Measurements from ENCODE around the gene ZFYVE26. TPM values are rescaled to one million over a fixed set of nuclear protein-coding genes. Genes with fewer than 3 reads are reported as not detected.

Gene ZFYVE26
- total RNA-seq, 1 experiment from 2014 or later, result 11.9 TPM

- Mint-ChIP-seq H3K36me3 (ENCODE audit: insufficient read depth, unreplicated experiment) (peaks cover 6% of the 10 kb centered on the region), H3K27me3 (ENCODE audit: insufficient read depth, unreplicated experiment) (no peaks in the 10 kb centered on the region), H3K4me1 (ENCODE audit: insufficient read depth, unreplicated experiment) (peaks cover 7% of the 10 kb centered on the region), H3K9me3 (ENCODE audit: unreplicated experiment) (no peaks in the 10 kb centered on the region), H3K4me3 (ENCODE audit: unreplicated experiment) (no peak overlapping the region), H3K27ac (ENCODE audit: low read depth, unreplicated experiment) (no peak overlapping the region)
- ChIA-PET CTCF (interaction anchor here (0.6 to 1.5 kb wide), 2 partner anchors 82 to 113 kb away, joined by 3 to 6 read pairs; no protein-coding TSS in a partner anchor), POLR2A (interaction anchor here (1.1 kb wide), 1 partner anchor 98 kb away, joined by 3 read pairs; the partner anchor contains the start of gene PIGH)
- DNase-seq (ENCODE audit: unreplicated experiment), result no peak
- BruUV-seq (replicated peaks), result no TSS peak
- intact Hi-C loops (cut with micrococcal nuclease), result no loop called here
- TF ChIP-seq, protein P1, sequence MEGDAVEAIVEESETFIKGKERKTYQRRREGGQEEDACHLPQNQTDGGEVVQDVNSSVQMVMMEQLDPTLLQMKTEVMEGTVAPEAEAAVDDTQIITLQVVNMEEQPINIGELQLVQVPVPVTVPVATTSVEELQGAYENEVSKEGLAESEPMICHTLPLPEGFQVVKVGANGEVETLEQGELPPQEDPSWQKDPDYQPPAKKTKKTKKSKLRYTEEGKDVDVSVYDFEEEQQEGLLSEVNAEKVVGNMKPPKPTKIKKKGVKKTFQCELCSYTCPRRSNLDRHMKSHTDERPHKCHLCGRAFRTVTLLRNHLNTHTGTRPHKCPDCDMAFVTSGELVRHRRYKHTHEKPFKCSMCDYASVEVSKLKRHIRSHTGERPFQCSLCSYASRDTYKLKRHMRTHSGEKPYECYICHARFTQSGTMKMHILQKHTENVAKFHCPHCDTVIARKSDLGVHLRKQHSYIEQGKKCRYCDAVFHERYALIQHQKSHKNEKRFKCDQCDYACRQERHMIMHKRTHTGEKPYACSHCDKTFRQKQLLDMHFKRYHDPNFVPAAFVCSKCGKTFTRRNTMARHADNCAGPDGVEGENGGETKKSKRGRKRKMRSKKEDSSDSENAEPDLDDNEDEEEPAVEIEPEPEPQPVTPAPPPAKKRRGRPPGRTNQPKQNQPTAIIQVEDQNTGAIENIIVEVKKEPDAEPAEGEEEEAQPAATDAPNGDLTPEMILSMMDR (IDR thresholded peaks at IDR 0.05; ENCODE audit: unreplicated experiment), result no peak
Observed at GRCh38 chr14:67697006-67697405, 119.4 kb downstream of the ZFYVE26 start.

Other genes with a start within 250 kb of the ZFYVE26 start
- gene PIGH, start 216.3 kb downstream of the ZFYVE26 start, total RNA-seq (2022), result 13.8 and 18.9 TPM in 2 replicates
- gene ARG2, start 196.7 kb downstream of the ZFYVE26 start, total RNA-seq (2022), result 11.7 and 17.6 TPM in 2 replicates
- 57.5 and 84.3 TPM in 2 replicates for gene VTI1B, start 142.0 kb downstream of the ZFYVE26 start, total RNA-seq (2022)
- 40.9 and 53.5 TPM in 2 replicates for gene RDH11, start 120.8 kb downstream of the ZFYVE26 start, total RNA-seq (2022)
- not detected in 2 replicates for gene RDH12, start 114.7 kb downstream of the ZFYVE26 start, total RNA-seq (2022)
- gene RAD51B, start 3.2 kb upstream of the ZFYVE26 start, total RNA-seq (2022), result 14.6 and 21.3 TPM in 2 replicates